Measurements from ENCODE around the gene MIXL1. TPM values are rescaled to one million over a fixed set of nuclear protein-coding genes. Genes with fewer than 3 reads are reported as not detected.

MIXL1 gene
- total and polyA plus RNA-seq, 2 of the 13 experiments (the other 11 are each of a cell fraction or from before 2014, with no cell fraction given) = 7.6 to 18.5 TPM

DNA sequence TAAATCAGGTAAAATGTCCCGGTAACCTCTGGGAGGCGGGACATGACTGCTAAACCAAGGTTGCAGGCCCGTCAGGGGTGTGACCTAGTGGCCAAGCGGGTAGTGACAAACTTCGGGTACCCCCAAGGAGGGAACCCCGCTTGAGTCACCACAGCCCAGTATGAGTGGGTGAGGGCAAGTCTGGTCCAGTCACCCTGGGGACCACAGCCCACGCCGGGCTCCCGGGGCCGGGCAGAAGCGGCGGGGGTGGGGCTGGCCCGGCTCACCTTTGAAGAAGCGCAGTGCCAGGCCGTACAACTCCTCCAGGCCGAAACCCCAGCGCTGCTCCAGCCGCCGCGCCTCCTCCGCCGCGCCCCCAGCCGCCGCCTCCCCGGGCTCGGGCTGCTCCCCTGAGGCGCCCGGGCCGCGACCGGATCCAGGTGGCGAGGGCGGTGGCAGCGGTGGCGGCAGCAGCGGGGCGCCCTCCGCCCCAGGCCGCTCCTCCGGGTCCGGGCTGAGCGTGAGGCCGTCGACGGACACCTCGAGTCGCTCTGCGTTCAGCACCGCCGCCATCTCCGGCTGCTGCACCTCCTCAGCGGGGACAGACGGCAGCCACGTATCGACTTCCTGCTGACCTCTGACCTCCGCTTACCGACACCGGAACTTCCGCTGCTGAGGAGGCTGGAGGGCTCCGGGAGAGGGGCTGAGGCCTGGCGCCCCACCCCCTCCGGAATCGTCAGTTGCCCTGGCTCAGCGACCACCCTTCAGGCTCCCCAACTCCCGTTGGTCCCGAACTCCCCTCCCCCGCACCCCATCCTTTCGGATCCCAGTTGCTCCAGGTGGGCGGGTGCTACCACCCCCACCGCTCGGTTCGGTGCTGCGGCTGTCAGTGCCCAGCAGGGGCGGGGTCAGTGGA lies 37.1 kb upstream of the MIXL1 start, which contains the start of gene ACBD3:
TSS of gene ACBD3 (minus strand) at position 618 of the 895 bp plus-strand sequence. CDS start at position 552, 66 bp downstream.
- ATAC-seq = peak; percentile 97
- TF ChIP-seq MTA1 (CRISPR knock-in tag; IDR thresholded peaks at IDR 0.05; ENCODE audit: borderline replicate concordance) (peak; percentile 73; the same call in 1 of the 2 replicates), BRD4 (CRISPR knock-in tag; IDR thresholded peaks at IDR 0.05) (peak; percentile 69; the same call in 1 of the 2 replicates), TFAP4 (IDR thresholded peaks at IDR 0.05; ENCODE audit: borderline replicate concordance, low read depth) (peak; percentile 36; the same call in 1 of the 2 replicates), RNF219 (CRISPR knock-in tag; IDR thresholded peaks at IDR 0.05) (no peak), SATB2 (CRISPR knock-in tag; IDR thresholded peaks at IDR 0.05) (0 out of 2 replicates have a peak, but pooled peaks have one; percentile 60), GLI4 (CRISPR knock-in tag; IDR thresholded peaks at IDR 0.05; ENCODE audit: borderline replicate concordance) (0 out of 2 replicates have a peak, but pooled peaks have one; percentile 33), ZBTB3 (CRISPR knock-in tag; IDR thresholded peaks at IDR 0.05; ENCODE audit: borderline replicate concordance, low read depth) (0 out of 2 replicates have a peak, but pooled peaks have one; percentile 20), ZNF674 (CRISPR knock-in tag; IDR thresholded peaks at IDR 0.05; ENCODE audit: low read depth) (no peak), ZNF33B (CRISPR knock-in tag; IDR thresholded peaks at IDR 0.05) (0 out of 2 replicates have a peak, but pooled peaks have one; percentile 23), FOXA3 (CRISPR knock-in tag; IDR thresholded peaks at IDR 0.05) (peak; percentile 55), ARID3A (IDR thresholded peaks at IDR 0.05; ENCODE audit: low read depth, low read length) (no peak)
- TF ChIP-seq, protein P1, sequence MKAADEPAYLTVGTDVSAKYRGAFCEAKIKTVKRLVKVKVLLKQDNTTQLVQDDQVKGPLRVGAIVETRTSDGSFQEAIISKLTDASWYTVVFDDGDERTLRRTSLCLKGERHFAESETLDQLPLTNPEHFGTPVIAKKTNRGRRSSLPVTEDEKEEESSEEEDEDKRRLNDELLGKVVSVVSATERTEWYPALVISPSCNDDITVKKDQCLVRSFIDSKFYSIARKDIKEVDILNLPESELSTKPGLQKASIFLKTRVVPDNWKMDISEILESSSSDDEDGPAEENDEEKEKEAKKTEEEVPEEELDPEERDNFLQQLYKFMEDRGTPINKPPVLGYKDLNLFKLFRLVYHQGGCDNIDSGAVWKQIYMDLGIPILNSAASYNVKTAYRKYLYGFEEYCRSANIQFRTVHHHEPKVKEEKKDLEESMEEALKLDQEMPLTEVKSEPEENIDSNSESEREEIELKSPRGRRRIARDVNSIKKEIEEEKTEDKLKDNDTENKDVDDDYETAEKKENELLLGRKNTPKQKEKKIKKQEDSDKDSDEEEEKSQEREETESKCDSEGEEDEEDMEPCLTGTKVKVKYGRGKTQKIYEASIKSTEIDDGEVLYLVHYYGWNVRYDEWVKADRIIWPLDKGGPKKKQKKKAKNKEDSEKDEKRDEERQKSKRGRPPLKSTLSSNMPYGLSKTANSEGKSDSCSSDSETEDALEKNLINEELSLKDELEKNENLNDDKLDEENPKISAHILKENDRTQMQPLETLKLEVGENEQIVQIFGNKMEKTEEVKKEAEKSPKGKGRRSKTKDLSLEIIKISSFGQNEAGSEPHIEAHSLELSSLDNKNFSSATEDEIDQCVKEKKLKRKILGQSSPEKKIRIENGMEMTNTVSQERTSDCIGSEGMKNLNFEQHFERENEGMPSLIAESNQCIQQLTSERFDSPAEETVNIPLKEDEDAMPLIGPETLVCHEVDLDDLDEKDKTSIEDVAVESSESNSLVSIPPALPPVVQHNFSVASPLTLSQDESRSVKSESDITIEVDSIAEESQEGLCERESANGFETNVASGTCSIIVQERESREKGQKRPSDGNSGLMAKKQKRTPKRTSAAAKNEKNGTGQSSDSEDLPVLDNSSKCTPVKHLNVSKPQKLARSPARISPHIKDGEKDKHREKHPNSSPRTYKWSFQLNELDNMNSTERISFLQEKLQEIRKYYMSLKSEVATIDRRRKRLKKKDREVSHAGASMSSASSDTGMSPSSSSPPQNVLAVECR (CRISPR knock-in tag; IDR thresholded peaks at IDR 0.05; ENCODE audit: borderline replicate concordance) = peak; percentile 90

More for the DNA sequence above, 37.1 kb upstream of the MIXL1 start, which contains the start of gene ACBD3:
- in situ Hi-C loops (cut with HindIII; ENCODE audit: extremely low pct_ligation_motif_present, low pct_unique_long_range_greater_than_20kb) (loop anchor here (5.0 kb wide), 1 partner anchor 54 kb away; no protein-coding TSS in a partner anchor), intact Hi-C loops (cut with micrococcal nuclease; ENCODE audit: unreplicated experiment) (no loop called here)
- Histone ChIP-seq H3K9ac (ENCODE audit: insufficient read depth, low read depth, low read length) (peak within 1 kb of the TSS; percentile 97), H4K20me1 (ENCODE audit: insufficient read depth, low read length) (peaks cover 36% of the 10 kb centered on the region), H3K4me1 (ENCODE audit: insufficient read depth, low read length) (peaks cover 40% of the 10 kb centered on the region), H3K27ac (ENCODE audit: extremely low read length, insufficient read depth, low read length) (peak within 1 kb of the TSS; percentile 74), H3K36me3 (replicated peaks in 1 of 2; ENCODE audit: control insufficient read depth in 1 of 2, insufficient read depth in 2 of 2, low read length in 2 of 2) (peaks cover 2 to 7% of the 10 kb centered on the region in 2 experiments; a peak in 3 of 5 replicates), H2AFZ (ENCODE audit: low read length) (no peak within 1 kb of the TSS), H3K27me3 (ENCODE audit: control insufficient read depth in 1 of 2, insufficient read depth in 2 of 2, low read length in 2 of 2) (no peaks in the 10 kb centered on the region; a peak in 1 of 5 replicates), H3K4me2 (ENCODE audit: low read depth, low read length) (peak within 1 kb of the TSS; percentile 88), H3K9me3 (ENCODE audit: low read length) (no peaks in the 10 kb centered on the region), H3K4me3 (replicated peaks in 1 of 3; ENCODE audit: insufficient read depth in 1 of 3, low read depth in 2 of 3, low read length in 3 of 3) (peak within 1 kb of the TSS; percentile 87 to 97 (median 90)), H3K79me2 (ENCODE audit: insufficient read depth, low read length) (peaks cover 49% of the 10 kb centered on the region)
- FAIRE-seq (peak; percentile 63), DNase-seq (ENCODE audit: low spot score) (peak; percentile 85)
- BruUV-seq (replicated peaks) = no TSS peak
- POLR2A ChIA-PET = interaction anchor here (2.0 kb wide), 1 partner anchor 61 kb away, joined by 6 read pairs; no protein-coding TSS in a partner anchor
- CTCF ChIA-PET (ENCODE audit: low intra/inter-chr PET ratio, low total read pairs) = no interaction called here
- 3% methylated on average over 3 of the region's 75 CpGs for WGBS (ENCODE audit: low lambda C conversion rate)
